ENCODE data around the gene EIF4EBP2. TPM values are rescaled to one million over a fixed set of nuclear protein-coding genes. Genes with fewer than 3 reads are reported as not detected.

Gene EIF4EBP2, protein sequence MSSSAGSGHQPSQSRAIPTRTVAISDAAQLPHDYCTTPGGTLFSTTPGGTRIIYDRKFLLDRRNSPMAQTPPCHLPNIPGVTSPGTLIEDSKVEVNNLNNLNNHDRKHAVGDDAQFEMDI
- total RNA-seq: 10 to 100 TPM; 49.8 to 54.6 TPM

DNA sequence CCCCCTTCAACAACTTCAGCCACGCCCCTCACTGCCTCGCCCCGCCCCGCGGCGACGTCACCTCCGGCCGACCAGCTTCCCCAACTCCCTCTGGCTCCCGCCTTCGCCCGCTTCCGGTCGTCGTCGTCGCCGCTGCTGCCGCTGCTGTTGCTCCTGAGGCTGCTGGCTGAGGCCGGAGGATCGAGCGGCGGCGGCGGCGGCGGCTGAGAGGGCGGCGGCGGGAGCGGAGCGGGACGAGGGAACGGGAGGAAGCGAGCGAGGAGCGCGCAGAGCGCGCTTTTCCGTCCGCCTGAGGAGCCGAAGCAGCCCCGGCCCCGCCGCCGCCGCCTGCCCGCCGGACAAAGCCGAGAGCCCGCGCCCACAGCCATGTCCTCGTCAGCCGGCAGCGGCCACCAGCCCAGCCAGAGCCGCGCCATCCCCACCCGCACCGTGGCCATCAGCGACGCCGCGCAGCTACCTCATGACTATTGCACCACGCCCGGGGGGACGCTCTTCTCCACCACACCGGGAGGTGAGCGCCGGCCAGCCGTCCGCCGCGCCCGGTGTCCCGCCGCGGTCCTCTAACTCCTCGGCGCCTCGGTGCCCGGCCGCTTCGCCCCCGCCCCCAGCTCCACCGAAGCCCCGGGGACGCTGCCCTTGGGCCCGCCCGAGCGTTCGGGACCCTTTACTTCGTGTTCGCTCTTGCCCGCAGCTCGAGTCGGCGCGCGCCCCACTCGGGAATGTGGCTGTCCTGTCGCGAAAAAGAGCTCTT lies at the start of gene EIF4EBP2:
EIF4EBP2 (plus strand) TSS at position 110 of the 751 bp plus-strand sequence; CDS start at position 367, 257 bp downstream.
- no peaks in the 10 kb centered on the region for H3K27me3 Mint-ChIP-seq
- peak within 1 kb of the TSS; percentile 98 for H3K4me3 Mint-ChIP-seq
- no peaks in the 10 kb centered on the region for H3K36me3 Mint-ChIP-seq
- H3K9me3 Mint-ChIP-seq: no peaks in the 10 kb centered on the region
- DNase-seq (ENCODE audit: low spot score): peak; percentile 97
- peak within 1 kb of the TSS; percentile 89 to 97 for H3K27ac Mint-ChIP-seq
- peak; percentile 97 to 99 for ATAC-seq
- peaks cover 40% of the 10 kb centered on the region in 2 donors for H3K4me1 Mint-ChIP-seq (ENCODE audit: low read depth in 2 of 2)

DNA sequence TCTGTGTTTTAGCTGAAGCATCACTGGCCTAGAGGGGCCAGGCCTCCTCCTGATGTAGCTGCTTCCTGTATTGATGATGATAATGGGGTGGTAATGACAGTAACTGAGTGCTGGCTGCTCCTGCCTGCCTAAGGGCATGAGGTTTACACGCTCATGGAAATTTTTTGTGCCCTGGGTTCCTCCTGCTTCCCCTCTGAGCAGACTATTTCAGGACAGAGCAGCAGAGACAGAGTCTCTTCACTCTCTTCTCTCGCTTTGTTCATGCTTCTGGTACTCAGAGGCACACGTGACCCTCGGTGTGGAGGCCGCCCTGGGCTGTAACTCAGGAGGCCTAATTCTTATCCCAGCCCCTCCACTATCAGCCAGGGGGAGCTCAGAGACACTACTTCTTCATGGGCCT lies 49.4 kb upstream of the EIF4EBP2 start:
- Mint-ChIP-seq H3K27me3 (no peaks in the 10 kb centered on the region), H3K36me3 (no peaks in the 10 kb centered on the region), H3K27ac (peak overlapping the region; percentile 97 to 99), H3K9me3 (no peaks in the 10 kb centered on the region), H3K4me3 (peak overlapping the region; percentile 75), H3K4me1 (ENCODE audit: low read depth in 2 of 2) (peaks cover 70 to 72% of the 10 kb centered on the region in 2 donors)
- ATAC-seq (no peak), DNase-seq (ENCODE audit: low spot score) (peak; percentile 12)

DNA sequence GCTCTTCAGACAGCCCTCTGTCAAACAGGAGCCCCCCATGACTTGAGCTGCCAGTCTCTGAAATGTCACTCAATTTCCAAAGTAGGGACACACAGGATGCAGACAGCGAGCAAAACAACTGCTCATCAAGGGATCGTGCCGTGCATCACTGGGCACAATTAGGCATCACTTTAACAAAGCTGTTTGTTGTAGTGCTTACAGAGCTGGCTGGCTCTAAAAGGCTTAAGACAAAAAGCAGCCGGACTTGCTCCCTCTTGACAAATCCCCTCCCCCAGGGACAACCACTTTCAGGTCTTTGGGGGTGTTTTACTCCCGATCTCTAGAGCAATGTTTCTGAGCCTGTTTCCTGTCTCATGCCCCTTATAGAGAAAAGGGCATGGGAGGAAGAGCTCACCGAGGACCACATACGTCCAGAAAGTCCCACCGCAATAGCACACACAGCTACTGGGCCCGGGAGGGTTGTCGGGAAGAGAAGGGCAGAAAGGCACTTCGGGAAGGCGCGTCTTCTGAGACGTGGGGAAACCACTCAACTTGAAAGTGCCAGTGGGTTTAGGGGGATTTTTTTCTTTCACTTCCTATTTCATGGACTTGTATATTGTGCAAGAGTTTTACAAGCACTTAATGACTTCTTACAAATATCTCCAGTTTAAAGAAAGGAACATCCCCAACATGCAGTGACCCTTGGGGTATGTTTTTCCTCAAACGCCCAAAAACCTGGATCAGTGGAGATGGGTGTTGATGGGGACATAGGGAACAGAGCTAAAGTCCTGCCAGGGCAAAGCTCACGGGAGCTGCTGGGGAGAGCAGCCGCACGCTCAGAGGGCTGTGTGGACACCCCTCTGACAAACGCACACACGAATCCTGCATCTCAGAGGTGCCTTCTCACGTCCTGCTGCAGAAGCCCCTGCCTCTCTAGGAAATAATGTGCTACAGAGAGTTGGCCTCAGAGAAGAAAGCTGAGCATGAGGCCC lies 48.6 kb upstream of the EIF4EBP2 start:
- Mint-ChIP-seq H3K36me3 (no peaks in the 10 kb centered on the region), H3K27ac (peak overlapping the region; percentile 97 to 99), H3K4me1 (ENCODE audit: low read depth in 2 of 2) (peaks cover 72 to 74% of the 10 kb centered on the region in 2 donors), H3K4me3 (peak overlapping the region; percentile 75), H3K9me3 (no peaks in the 10 kb centered on the region), H3K27me3 (no peaks in the 10 kb centered on the region)
- ATAC-seq: peak; percentile 78 to 89
- peak; percentile 87 for DNase-seq (ENCODE audit: low spot score)

DNA sequence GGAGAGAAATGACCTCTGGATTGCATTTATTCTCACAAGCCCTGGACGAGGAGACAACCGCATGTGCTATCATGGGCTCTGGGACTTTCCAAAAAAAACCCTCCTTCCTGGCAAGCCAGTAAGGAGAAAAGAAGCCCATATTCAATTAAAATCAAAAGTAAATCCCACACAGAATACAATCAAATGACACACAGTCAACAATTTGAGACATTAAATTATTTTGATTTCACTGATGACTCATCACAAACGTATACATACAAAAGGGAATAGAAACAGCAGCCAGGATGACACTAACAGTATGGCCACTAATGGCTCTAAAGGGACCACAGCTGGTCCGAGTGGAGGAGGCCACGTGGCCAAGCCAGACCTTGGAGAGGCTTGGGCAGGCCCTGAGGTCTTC lies 46.4 kb upstream of the EIF4EBP2 start:
- Mint-ChIP-seq H3K4me3 (peak overlapping the region; percentile 61), H3K9me3 (no peaks in the 10 kb centered on the region), H3K27ac (peak overlapping the region; percentile 97 to 99), H3K4me1 (ENCODE audit: low read depth in 2 of 2) (peaks cover 75 to 84% of the 10 kb centered on the region in 2 donors), H3K36me3 (no peaks in the 10 kb centered on the region), H3K27me3 (no peaks in the 10 kb centered on the region)
- ATAC-seq (peak; percentile 37 to 48), DNase-seq (ENCODE audit: low spot score) (no peak)

DNA sequence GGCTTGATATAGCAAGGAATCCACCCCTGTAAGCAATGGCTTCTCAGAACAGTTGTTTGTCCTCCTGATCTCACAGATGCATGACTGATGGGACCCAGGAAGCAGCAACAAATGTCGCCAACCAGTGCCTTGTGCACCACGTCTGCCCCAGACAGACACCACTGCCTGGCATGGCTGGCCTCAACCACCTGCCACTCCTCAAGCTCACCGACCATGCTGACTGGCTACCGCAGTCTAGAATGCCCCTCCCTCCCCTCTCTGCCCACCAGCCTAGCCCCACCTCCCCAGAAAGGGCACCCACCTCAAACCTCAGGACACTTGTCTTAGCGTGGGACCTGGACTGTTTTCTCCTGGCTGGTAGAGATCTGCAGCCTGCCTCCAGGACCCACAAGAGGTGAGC lies 45.5 kb upstream of the EIF4EBP2 start:
- Mint-ChIP-seq H3K9me3 (no peaks in the 10 kb centered on the region), H3K27me3 (no peaks in the 10 kb centered on the region), H3K27ac (peak overlapping the region; percentile 97 to 99), H3K4me1 (ENCODE audit: low read depth in 2 of 2) (peaks cover 71 to 82% of the 10 kb centered on the region in 2 donors), H3K4me3 (peak overlapping the region; percentile 61), H3K36me3 (no peaks in the 10 kb centered on the region)
- DNase-seq (ENCODE audit: low spot score): no peak
- no peak for ATAC-seq

DNA sequence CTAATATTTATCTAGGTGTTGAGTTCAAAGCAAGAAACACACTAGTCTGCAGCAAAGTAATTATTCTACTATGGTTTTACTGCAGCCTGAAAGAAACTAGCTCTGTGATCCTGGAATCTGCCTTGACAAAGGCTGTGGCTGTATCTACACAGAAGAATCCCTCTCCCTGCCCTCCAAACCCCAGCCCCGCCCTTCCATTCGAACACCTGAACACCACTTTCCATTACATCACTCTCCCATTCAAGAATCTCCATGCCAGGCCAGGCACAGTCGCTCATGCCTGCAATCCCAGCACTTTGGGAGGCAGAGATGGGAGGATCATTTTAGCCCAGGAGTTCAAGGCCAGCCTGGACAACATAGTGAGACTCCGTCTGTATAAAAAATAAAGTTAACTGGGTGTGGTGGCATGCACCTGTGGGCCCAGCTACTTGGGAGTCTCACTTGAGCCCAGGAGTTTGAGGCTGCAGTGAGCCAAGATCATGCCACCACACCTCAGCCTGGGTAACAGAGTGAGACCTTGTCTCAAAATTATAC lies 44.9 kb upstream of the EIF4EBP2 start:
- H3K36me3 Mint-ChIP-seq: no peaks in the 10 kb centered on the region
- no peak for ATAC-seq

DNA sequence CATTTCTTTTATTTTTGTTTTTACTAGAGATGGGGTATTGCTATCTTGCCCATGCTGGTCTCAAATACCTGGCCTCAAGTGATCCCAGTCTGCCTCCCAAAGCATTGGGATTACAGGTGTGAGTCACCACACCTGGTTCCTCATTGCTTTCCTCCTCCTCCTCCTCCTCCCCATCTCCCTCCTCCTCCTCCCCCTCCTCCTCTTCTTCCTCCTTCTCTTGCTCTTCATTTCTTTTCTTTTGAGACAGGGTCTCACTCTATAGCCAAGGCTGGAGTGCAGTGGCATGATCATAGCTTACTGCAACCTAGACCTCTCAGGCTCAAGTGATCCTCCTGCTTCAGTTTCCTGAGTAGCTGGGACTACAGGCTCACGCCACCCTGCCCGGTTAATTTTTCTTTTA lies 43.7 kb upstream of the EIF4EBP2 start:
- no peaks in the 10 kb centered on the region for H3K27me3 Mint-ChIP-seq
- no peak overlapping the region for H3K4me3 Mint-ChIP-seq
- no peaks in the 10 kb centered on the region for H3K9me3 Mint-ChIP-seq
- no peak for ATAC-seq
- H3K36me3 Mint-ChIP-seq: no peaks in the 10 kb centered on the region
- no peak for DNase-seq (ENCODE audit: low spot score)
- peak overlapping the region; percentile 78 to 99 for H3K27ac Mint-ChIP-seq
- H3K4me1 Mint-ChIP-seq (ENCODE audit: low read depth in 2 of 2): peaks cover 66 to 78% of the 10 kb centered on the region in 2 donors

More for the DNA sequence above, 44.9 kb upstream of the EIF4EBP2 start:
- Mint-ChIP-seq H3K27ac (peak overlapping the region; percentile 97 to 99), H3K27me3 (no peaks in the 10 kb centered on the region), H3K9me3 (no peaks in the 10 kb centered on the region), H3K4me1 (ENCODE audit: low read depth in 2 of 2) (peaks cover 67 to 80% of the 10 kb centered on the region in 2 donors), H3K4me3 (peak overlapping the region; percentile 32)
- no peak for DNase-seq (ENCODE audit: low spot score)

DNA sequence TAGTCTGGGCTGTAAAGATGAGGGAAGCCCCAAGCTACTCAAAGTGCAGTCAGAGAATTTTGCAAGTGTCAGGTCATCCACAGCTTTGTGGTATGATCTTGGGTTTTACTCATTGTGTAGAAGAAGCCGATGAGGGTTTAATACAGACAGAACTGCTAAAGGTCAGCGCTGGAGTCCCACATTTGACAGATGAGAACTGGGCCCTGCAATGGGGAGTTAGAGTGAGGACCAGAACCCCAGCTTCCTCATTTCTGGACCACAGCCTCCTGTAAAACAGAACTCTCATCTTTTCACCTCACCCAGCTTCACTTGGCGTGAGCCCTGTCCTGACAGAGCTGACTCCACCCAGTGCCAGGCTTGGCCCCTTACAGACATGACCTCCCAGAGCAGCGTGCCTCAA lies 41.6 kb upstream of the EIF4EBP2 start:
- no peaks in the 10 kb centered on the region for H3K36me3 Mint-ChIP-seq
- DNase-seq (ENCODE audit: low spot score) (peak; percentile 59), ATAC-seq (peak in 1 of 2 donors; percentile 49)
- H3K4me1 Mint-ChIP-seq (ENCODE audit: low read depth in 2 of 2): peaks cover 48 to 61% of the 10 kb centered on the region in 2 donors
- H3K4me3 Mint-ChIP-seq: peak overlapping the region; percentile 55
- H3K27me3 Mint-ChIP-seq: no peaks in the 10 kb centered on the region
- H3K27ac Mint-ChIP-seq: peak overlapping the region; percentile 78 to 99
- H3K9me3 Mint-ChIP-seq: no peaks in the 10 kb centered on the region

DNA sequence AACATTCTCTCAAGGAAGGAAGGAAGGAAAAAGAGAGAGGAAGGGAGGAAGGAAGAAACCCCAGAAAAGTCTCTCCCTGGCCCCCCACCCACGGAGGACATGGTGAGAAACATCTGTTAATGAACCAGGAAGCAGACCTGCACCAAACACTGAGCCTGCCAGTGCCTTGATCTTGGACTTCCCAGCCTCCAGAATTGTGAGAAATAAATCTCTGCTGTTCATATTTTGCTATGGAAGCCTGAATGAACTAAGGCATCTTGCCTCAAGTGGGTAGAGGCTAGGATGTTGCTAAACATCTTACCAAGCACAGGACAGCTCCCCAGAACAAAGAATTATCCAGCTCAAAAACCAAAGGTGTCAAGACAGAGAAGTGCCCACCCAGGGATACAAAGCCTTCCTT lies 40.7 kb upstream of the EIF4EBP2 start:
- no peaks in the 10 kb centered on the region for H3K36me3 Mint-ChIP-seq
- ATAC-seq (no peak), DNase-seq (ENCODE audit: low spot score) (no peak)
- H3K27me3 Mint-ChIP-seq: no peaks in the 10 kb centered on the region
- H3K27ac Mint-ChIP-seq: peak overlapping the region; percentile 78 to 99
- H3K4me3 Mint-ChIP-seq: peak overlapping the region; percentile 12
- peaks cover 38 to 52% of the 10 kb centered on the region in 2 donors for H3K4me1 Mint-ChIP-seq (ENCODE audit: low read depth in 2 of 2)
- no peaks in the 10 kb centered on the region for H3K9me3 Mint-ChIP-seq

DNA sequence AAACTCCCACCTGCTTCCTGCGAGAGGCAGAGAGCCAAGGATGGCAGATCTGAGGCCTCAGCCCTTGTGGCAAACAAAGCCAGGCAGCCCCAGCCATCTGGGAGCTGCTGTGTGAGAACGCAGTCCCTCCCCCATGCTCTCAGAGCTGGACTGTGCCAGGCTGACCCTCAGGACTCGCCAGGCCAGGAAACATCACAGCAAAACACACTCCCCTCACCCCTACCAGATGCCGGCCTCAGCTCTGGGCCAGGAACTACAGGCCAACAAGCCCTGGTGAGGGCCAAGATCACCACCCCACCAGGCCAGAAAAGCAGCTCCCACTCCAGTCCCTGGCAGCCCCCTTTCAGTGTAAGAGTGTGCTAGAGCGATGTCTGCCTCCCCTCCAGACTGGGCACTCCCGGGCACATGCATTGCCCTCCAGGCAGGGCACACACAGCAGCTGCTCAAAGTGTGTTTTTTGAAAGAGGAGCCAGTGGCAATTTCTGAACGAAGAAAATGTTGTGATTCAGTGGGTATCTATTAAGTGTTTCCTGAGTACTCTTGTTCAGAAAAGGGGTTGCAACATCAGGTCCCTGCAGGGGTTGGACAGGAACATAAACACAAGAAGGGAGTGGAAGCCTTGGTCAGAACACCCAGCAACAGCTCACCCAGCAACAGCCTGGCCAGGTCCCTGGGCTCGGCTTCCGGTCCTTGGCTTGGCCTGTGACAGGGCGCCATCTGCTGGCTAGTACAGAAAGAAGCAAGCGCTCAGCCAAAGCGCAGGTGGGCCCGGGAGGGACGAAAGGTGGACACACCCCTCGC lies 39.8 kb upstream of the EIF4EBP2 start:
- Mint-ChIP-seq H3K4me1 (ENCODE audit: low read depth in 2 of 2) (peaks cover 31 to 44% of the 10 kb centered on the region in 2 donors), H3K9me3 (no peaks in the 10 kb centered on the region), H3K27ac (peak overlapping the region; percentile 78 to 99), H3K27me3 (no peaks in the 10 kb centered on the region), H3K36me3 (no peaks in the 10 kb centered on the region), H3K4me3 (peak overlapping the region; percentile 27)
- ATAC-seq (peak; percentile 96), DNase-seq (ENCODE audit: low spot score) (peak; percentile 90)

DNA sequence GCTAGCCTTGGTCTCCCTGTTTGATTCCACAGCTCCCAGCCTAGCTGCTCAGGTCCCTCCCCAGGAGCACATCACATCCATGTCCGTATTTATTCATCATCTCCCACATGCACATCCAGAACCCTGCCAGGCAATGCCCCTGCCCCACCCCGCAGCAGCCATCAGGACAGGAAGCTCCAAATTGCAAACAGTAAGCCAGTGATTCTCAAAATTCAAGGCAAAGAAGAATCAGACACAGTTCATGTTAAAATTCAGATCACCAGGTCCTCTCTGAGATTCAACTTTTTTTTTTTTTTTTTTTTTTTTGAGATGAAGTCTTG lies 39.2 kb upstream of the EIF4EBP2 start:
- DNase-seq (ENCODE audit: low spot score): no peak

DNA sequence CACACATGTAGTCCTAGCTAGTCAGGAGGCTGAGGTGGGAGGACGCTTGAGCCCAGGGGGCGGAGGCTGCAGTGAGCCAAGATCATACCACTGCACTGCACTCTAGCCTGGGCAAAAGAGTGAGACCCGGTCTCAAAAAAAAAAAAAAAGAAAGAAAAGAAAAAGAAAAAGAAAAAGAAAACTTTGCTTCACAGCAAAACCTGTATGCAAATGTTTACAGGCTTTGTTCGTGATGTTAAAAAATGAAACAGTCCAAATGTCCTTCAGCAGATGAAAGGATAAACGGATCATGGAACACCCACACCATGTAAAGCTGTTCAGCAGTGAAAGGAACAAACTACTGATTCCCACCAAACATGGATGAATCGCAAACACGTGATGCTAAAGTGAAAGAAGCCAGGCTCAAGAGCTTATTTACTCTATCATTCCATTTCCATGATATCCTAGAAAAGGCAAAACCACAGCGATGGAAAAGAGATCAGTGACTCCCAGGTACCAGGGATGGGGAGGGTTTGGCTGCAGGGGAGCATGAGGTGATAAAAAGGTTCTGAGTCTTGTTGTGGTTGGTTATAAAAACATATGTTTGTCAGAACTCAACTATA lies 36.6 kb upstream of the EIF4EBP2 start:
- H3K27ac Mint-ChIP-seq: no peak overlapping the region
- peaks cover 14 to 18% of the 10 kb centered on the region in 2 donors for H3K4me1 Mint-ChIP-seq (ENCODE audit: low read depth in 2 of 2)
- H3K4me3 Mint-ChIP-seq: no peak overlapping the region
- H3K27me3 Mint-ChIP-seq: no peaks in the 10 kb centered on the region
- no peak for ATAC-seq
- no peaks in the 10 kb centered on the region for H3K9me3 Mint-ChIP-seq
- H3K36me3 Mint-ChIP-seq: no peaks in the 10 kb centered on the region
- DNase-seq (ENCODE audit: low spot score): no peak

More for the DNA sequence above, 39.2 kb upstream of the EIF4EBP2 start:
- H3K36me3 Mint-ChIP-seq: no peaks in the 10 kb centered on the region
- peak overlapping the region; percentile 78 to 99 for H3K27ac Mint-ChIP-seq
- no peaks in the 10 kb centered on the region for H3K9me3 Mint-ChIP-seq
- no peak for ATAC-seq
- no peak overlapping the region for H3K4me3 Mint-ChIP-seq
- H3K27me3 Mint-ChIP-seq: no peaks in the 10 kb centered on the region
- peaks cover 26 to 40% of the 10 kb centered on the region in 2 donors for H3K4me1 Mint-ChIP-seq (ENCODE audit: low read depth in 2 of 2)
